ENCODE measurements around the gene CAMK2A.
A peak's percentile ranks its signal among the peaks of the same experiment; 100 is the strongest.

CAMK2A gene

DNA sequence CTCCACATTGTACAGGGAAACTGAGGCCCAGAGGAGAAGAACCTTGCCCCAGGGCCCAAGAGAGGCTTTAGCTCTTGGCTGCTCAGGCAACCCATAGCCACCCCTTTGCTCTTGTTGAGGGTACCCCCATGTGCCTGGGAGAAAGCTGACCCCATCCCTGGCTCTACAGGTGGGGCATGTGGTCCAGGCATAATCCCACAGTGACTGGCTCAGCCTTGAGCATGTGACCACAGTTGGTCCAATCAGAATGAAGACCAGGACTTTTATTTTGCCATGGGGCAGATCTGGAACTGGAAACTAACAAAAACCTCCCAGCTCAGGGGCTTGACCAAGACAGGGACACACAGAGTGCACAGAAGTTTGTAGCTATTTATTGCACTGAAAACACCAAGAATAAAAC lies 70.4 kb downstream of the CAMK2A start:
- no peak for DNase-seq (ENCODE audit: low read depth, low spot score)
- no peak overlapping the region for H3K27ac ChIP-seq

DNA sequence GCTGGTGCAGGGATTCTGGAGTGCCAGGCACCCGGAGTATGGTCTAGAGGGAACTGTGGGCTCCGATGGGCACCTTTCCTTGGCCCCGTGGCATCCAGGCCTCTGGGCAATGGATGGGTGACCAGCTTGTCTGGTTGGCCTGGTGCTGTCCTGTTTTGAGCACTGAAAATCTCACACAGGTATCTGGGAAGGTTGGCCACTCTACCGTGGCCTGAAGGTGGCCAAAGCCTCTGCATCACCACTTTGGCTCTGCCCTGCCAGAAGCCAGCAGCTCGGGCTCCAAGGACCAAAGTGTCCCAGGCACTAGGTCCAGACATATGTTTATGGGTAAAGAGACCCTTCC lies 70.9 kb downstream of the CAMK2A start:
- H3K27ac ChIP-seq = no peak overlapping the region
- DNase-seq (ENCODE audit: low read depth, low spot score) = no peak

GRCh38 chr5:150217873-150218692 lies 71.5 kb downstream of the CAMK2A start:
- DNase-seq (ENCODE audit: low read depth, low spot score) = peak; percentile 8
- no peak overlapping the region for H3K27ac ChIP-seq

- no peak for DNase-seq (ENCODE audit: low read depth, low spot score)
Observed at GRCh38 chr5:150217038-150217437, 72.5 kb downstream of the CAMK2A start.

GRCh38 chr5:150215979-150216944 lies 73.3 kb downstream of the CAMK2A start:
- no peak for DNase-seq (ENCODE audit: low read depth, low spot score)

More at GRCh38 chr5:150217038-150217437, 72.5 kb downstream of the CAMK2A start:
- H3K27ac ChIP-seq = no peak overlapping the region

GRCh38 chr5:150214289-150214688 lies 75.3 kb downstream of the CAMK2A start:
- no peak overlapping the region for H3K27ac ChIP-seq

More at GRCh38 chr5:150215979-150216944, 73.3 kb downstream of the CAMK2A start:
- H3K27ac ChIP-seq = no peak overlapping the region

DNA sequence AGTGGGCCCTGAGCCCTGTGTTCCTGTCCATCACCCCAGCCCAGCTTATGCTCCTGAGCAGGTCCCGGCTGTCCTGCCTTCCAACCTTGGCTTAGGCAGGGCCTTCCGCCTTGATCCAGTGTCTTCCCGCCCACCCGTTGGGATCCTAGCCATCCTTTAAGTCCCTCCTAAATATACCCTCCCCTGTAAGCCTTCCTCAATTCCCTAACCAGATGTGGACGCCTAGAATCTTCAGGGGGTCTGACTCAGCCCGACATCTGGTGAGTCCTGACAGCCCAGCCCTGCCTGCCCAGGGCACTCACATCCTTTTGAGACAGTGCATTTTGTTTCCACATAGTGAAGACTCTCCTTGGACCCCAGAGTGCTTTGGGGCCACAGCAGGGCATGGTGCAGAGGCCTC lies 76.0 kb downstream of the CAMK2A start:
- H3K27ac ChIP-seq = no peak overlapping the region
- no peak for DNase-seq (ENCODE audit: low read depth, low spot score)

More at GRCh38 chr5:150214289-150214688, 75.3 kb downstream of the CAMK2A start:
- DNase-seq (ENCODE audit: low read depth, low spot score) = no peak

DNA sequence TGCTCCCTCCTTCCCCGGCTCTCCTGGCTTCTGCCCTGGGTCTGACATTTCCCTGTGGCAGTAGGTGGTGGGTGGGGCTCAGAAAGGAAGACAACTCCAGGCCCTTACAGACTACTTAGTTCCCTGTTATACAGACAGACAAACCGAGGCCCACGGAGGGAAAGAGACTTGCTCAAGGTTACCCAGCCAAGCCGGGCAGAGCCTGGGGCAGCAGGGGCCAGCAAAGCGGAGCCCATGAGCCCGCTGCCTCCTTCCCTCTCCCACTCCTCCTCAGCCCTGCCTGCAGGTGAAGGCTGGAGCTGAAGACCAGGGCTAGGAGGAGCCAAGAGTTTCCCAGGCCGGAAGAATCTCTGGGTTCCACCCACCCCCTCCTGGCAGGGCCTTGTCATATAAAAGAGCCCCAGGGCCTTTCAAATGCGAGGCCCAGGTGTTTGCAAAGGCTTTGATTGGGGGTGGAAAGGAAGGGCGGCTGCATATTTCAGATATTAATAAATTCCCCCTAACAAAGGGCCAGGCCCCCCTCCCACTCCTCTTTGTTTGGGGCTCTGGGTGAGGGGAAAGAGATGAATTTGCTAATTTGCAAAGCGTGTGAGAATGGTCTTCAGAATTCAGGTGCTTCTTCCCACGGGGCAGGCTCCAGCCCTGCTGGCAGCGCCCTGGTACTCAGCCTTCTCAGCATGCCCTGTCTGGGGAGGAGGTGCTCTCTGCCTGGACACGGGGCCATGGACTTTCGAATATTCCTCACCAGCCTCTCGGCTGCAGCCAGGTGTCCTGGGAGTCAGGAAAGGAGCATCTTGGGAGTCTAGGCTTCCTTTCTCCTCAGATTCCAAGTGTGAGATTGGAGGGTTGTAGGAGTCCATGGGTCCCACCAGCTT lies 78.2 kb downstream of the CAMK2A start:
- no peak overlapping the region for H3K27ac ChIP-seq
- no peak for DNase-seq (ENCODE audit: low read depth, low spot score)

GRCh38 chr5:150210644-150211043 lies 78.9 kb downstream of the CAMK2A start:
- no peak overlapping the region for H3K27ac ChIP-seq
- no peak for DNase-seq (ENCODE audit: low read depth, low spot score)

DNA sequence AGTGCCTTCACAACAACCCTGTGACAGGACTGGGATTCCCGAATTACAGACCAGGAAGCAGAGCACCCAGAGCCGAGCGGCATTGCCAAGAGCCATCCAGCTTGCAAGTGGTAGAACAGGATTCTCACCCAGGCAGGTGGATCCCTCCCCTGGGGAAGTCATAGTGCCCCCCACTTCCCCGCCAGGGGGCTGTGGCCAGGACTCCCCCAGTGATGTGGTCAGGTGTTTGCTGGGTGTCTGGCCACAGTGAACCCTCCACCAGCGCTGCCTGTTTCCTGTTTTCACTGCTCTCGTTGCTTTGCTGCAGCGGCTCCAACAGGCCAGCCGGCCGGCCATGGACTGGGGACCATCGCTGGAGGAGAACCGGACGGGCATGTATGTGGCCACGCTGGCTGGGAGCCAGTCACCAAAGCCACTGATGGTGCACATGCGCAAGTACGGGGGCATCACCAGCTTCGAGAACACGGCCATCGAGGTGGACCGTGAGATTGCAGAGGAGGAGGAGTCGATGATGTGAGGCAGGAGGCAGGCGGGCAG lies 80.4 kb downstream of the CAMK2A start:
- H3K27ac ChIP-seq = peak overlapping the region; percentile 36
- peak; percentile 64 for DNase-seq (ENCODE audit: low read depth, low spot score)

DNA sequence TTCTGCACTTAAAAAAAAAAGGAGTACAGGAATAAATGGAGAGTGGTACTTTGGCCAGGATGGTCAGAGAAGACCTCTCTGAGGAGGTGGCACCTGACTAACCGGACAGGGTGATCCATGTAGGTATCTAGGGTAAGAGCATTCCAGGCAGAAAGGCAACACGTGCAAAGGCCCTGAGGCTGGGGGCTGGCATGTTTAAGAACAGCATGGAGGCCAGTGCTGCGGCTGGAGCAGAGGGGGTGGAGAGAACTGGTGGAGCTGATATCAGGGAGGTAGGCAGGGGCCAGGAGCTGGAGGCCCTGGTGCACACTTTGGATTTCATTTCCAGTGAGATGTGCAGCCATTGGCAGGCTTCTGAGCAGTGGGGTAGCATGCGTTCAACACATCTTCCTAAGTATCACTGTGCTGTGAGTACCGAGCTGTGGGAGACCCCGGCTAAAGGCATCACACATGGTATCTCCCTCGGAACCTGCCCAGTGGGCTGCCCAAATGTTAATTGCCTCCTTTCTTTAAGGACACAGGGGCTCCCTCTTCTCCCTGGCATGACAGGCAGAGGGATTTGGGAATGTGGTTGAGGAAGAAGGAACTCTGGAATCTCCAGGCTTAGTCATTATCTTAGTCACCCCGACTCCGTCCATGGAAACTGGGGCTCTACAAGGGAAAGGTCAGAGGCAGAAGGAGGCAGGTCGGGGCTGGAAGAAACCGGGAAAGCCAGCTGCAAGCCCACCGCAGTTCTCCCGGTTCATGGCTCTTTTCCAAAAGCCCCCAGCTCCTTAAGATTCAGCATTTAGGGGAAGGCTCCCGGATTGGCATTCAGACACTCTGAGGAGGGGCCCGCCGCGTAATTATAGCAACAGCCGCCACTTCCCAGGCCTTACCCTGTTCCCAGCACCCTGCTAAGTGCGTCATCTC lies 81.1 kb downstream of the CAMK2A start:
- peak; percentile 6 for DNase-seq (ENCODE audit: low read depth, low spot score)
- H3K27ac ChIP-seq = peak overlapping the region; percentile 36

DNA sequence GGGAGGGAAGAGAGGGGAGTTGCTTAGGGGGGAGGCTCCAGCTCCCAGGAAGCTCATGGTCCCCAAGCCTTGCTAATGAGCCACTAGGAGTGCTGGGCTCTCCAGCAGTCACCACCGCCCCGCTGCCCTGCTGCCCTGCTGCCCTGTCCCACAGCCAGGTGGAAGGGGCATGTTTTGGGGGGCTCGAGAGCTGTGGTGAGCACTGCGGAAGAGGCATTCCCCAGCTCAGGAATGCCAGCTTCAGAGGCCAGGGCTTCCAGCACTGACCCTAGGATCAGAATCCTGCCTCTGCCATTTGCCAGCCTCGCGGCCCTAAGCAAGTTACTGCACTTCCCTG lies 82.8 kb downstream of the CAMK2A start:
- no peak overlapping the region for H3K27ac ChIP-seq
- DNase-seq (ENCODE audit: low read depth, low spot score) = no peak

- no peak overlapping the region for H3K27ac ChIP-seq
- DNase-seq (ENCODE audit: low read depth, low spot score) = no peak
Observed at GRCh38 chr5:150206098-150206778, 83.3 kb downstream of the CAMK2A start.

GRCh38 chr5:150204590-150204960 lies 85.0 kb downstream of the CAMK2A start:
- no peak for DNase-seq (ENCODE audit: low read depth, low spot score)
- no peak overlapping the region for H3K27ac ChIP-seq

GRCh38 chr5:150203832-150204589 lies 85.6 kb downstream of the CAMK2A start:
- DNase-seq (ENCODE audit: low read depth, low spot score) = no peak

GRCh38 chr5:150202501-150202900 lies 87.1 kb downstream of the CAMK2A start:
- DNase-seq (ENCODE audit: low read depth, low spot score) = no peak
- H3K27ac ChIP-seq = no peak overlapping the region

More at GRCh38 chr5:150203832-150204589, 85.6 kb downstream of the CAMK2A start:
- H3K27ac ChIP-seq = no peak overlapping the region

DNA sequence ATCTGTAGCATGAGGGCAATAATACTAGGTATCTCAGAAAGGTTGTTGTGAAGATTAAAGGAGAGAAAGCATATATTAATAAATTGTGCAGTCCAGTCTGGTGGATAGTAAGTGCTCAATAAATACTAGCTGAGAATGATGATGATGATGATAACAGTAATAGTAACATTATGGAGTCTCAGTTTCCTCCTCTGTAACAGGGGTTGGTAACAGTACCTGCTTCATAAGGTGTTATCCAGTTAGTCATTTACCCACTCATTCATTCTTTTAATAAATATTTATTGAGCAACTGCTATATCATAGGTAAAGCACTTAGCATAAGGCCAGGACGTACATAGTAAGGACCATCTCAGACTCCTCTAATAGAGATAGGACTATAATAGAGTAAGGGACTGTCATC lies 92.1 kb downstream of the CAMK2A start:
- no peak for DNase-seq (ENCODE audit: low read depth, low spot score)
- no peak overlapping the region for H3K27ac ChIP-seq

- H3K27ac ChIP-seq = no peak overlapping the region
- no peak for DNase-seq (ENCODE audit: low read depth, low spot score)
Observed at GRCh38 chr5:150196986-150197385, 92.6 kb downstream of the CAMK2A start.
